Measurements from ENCODE around the gene TMEM132D. TPM values are rescaled to one million over a fixed set of nuclear protein-coding genes. Genes with fewer than 3 reads are reported as not detected.

The TMEM132D gene
- total RNA-seq, 1 experiment from 2014 or later: not detected

GRCh38 chr12:129082441-129082840 lies 821.4 kb downstream of the TMEM132D start:
- no peak overlapping the region for H3K4me3 ChIP-seq (ENCODE audit: low read depth, low read length, poor library complexity, severe bottlenecking)
- no peaks in the 10 kb centered on the region for H3K27me3 ChIP-seq (replicated peaks; ENCODE audit: insufficient read depth, low read depth, low read length, poor library complexity)
- ChIA-PET POLR2A (ENCODE audit: low non-redundant PET) (no interaction called here), CTCF (no interaction called here)
- DNase-seq (ENCODE audit: low spot score): no peak
- TF ChIP-seq, protein P1, sequence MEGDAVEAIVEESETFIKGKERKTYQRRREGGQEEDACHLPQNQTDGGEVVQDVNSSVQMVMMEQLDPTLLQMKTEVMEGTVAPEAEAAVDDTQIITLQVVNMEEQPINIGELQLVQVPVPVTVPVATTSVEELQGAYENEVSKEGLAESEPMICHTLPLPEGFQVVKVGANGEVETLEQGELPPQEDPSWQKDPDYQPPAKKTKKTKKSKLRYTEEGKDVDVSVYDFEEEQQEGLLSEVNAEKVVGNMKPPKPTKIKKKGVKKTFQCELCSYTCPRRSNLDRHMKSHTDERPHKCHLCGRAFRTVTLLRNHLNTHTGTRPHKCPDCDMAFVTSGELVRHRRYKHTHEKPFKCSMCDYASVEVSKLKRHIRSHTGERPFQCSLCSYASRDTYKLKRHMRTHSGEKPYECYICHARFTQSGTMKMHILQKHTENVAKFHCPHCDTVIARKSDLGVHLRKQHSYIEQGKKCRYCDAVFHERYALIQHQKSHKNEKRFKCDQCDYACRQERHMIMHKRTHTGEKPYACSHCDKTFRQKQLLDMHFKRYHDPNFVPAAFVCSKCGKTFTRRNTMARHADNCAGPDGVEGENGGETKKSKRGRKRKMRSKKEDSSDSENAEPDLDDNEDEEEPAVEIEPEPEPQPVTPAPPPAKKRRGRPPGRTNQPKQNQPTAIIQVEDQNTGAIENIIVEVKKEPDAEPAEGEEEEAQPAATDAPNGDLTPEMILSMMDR (conservative IDR thresholded peaks at IDR 0.05; ENCODE audit: low read depth, low read length): no peak
- TF ChIP-seq EZH2 (IDR thresholded peaks at IDR 0.05; ENCODE audit: borderline replicate concordance, low read depth, low read length, poor library complexity, severe bottlenecking): no peak
- intact Hi-C loops (cut with micrococcal nuclease; ENCODE audit: unreplicated experiment): no loop called here
- H3K36me3 ChIP-seq (ENCODE audit: insufficient read depth, low read length, poor library complexity, severe bottlenecking): no peaks in the 10 kb centered on the region
- H3K9me3 ChIP-seq (ENCODE audit: low read depth, low read length, poor library complexity, severe bottlenecking): peaks cover 9% of the 10 kb centered on the region
- H3K27ac ChIP-seq (ENCODE audit: low read depth, low read length, poor library complexity, severe bottlenecking): no peak overlapping the region
- no peaks in the 10 kb centered on the region for H3K4me1 ChIP-seq (ENCODE audit: insufficient read depth, low read length, poor library complexity, severe bottlenecking)
- BruUV-seq (replicated peaks): no TSS peak

DNA sequence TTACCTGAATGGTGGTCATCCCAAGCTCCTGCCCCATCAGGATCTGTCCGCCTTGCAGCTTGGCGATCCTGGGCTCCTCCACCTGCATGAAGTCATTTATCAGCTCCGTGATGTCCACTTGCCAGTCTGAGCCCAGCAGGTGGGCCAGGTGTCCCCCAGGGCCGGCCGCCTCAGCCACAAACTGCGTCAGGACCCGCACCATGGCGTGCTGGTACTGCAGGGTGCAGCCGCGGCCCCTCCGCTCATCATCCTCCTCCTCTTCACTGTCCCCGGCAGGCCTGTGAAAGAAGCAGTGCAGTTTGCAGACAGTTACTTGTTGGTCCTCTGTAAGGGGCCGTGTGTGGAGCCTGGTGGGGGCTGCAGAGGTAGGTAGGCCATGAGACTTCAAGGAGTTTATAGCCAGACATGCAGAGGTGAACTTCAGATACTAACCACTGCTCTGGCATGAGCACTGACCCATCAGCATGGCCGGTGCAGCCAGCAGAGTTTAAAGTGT lies 822.0 kb downstream of the TMEM132D start:
- Histone ChIP-seq H3K4me3 (ENCODE audit: low read depth, low read length, poor library complexity, severe bottlenecking) (no peak overlapping the region), H3K27me3 (replicated peaks; ENCODE audit: insufficient read depth, low read depth, low read length, poor library complexity) (no peaks in the 10 kb centered on the region), H3K36me3 (ENCODE audit: insufficient read depth, low read length, poor library complexity, severe bottlenecking) (no peaks in the 10 kb centered on the region), H3K9me3 (ENCODE audit: low read depth, low read length, poor library complexity, severe bottlenecking) (peaks cover 9% of the 10 kb centered on the region), H3K4me1 (ENCODE audit: insufficient read depth, low read length, poor library complexity, severe bottlenecking) (no peaks in the 10 kb centered on the region), H3K27ac (ENCODE audit: low read depth, low read length, poor library complexity, severe bottlenecking) (no peak overlapping the region)
- TF ChIP-seq EZH2 (IDR thresholded peaks at IDR 0.05; ENCODE audit: borderline replicate concordance, low read depth, low read length, poor library complexity, severe bottlenecking): no peak
- TF ChIP-seq, protein P1 (conservative IDR thresholded peaks at IDR 0.05; ENCODE audit: low read depth, low read length): no peak
- intact Hi-C loops (cut with micrococcal nuclease; ENCODE audit: unreplicated experiment): no loop called here
- ChIA-PET POLR2A (ENCODE audit: low non-redundant PET) (no interaction called here), CTCF (no interaction called here)
- no peak for DNase-seq (ENCODE audit: low spot score)
- no TSS peak for BruUV-seq (replicated peaks)

GRCh38 chr12:129080821-129081220 lies 823.0 kb downstream of the TMEM132D start:
- no TSS peak for BruUV-seq (replicated peaks)

More at GRCh38 chr12:129080821-129081220, 823.0 kb downstream of the TMEM132D start:
- TF ChIP-seq, protein P1 (conservative IDR thresholded peaks at IDR 0.05; ENCODE audit: low read depth, low read length): no peak
- no peak for TF ChIP-seq EZH2 (IDR thresholded peaks at IDR 0.05; ENCODE audit: borderline replicate concordance, low read depth, low read length, poor library complexity, severe bottlenecking)
- intact Hi-C loops (cut with micrococcal nuclease; ENCODE audit: unreplicated experiment): no loop called here
- H3K27me3 ChIP-seq (replicated peaks; ENCODE audit: insufficient read depth, low read depth, low read length, poor library complexity): no peaks in the 10 kb centered on the region
- no peak for DNase-seq (ENCODE audit: low spot score)
- no peaks in the 10 kb centered on the region for H3K36me3 ChIP-seq (ENCODE audit: insufficient read depth, low read length, poor library complexity, severe bottlenecking)
- peaks cover 10% of the 10 kb centered on the region for H3K9me3 ChIP-seq (ENCODE audit: low read depth, low read length, poor library complexity, severe bottlenecking)
- POLR2A ChIA-PET (ENCODE audit: low non-redundant PET): no interaction called here
- CTCF ChIA-PET: no interaction called here
- no peaks in the 10 kb centered on the region for H3K4me1 ChIP-seq (ENCODE audit: insufficient read depth, low read length, poor library complexity, severe bottlenecking)
- H3K4me3 ChIP-seq (ENCODE audit: low read depth, low read length, poor library complexity, severe bottlenecking): no peak overlapping the region
- no peak overlapping the region for H3K27ac ChIP-seq (ENCODE audit: low read depth, low read length, poor library complexity, severe bottlenecking)
